K562 (cell line): ENCODE data around the gene ASPHD2. TPM values are rescaled to one million over a fixed set of nuclear protein-coding genes. Genes with fewer than 3 reads are reported as not detected.

Experiments used
- ATAC-seq: fragments of 200-7000 bp; cut with Tn5 transposase; 3 replicates; pipeline ENCODE4 v1.9.1; 2020; ENCODE audit warnings: moderate library complexity
- BruUV-seq: library from RNA; stranded (reverse); fragments of 400-500 nt; replicated peaks from 2 replicates; lab custom pipeline; 2021; lab: Mats Ljungman, UMichigan
- CTCF ChIA-PET: fragments of 300-600 bp; formaldehyde crosslinking; extraction: SDS; loops from one replicate; lab custom pipeline; 2021; ENCODE audit warnings: low intra/inter-chr PET ratio; lab: Yijun Ruan, JAX
- POLR2A ChIA-PET: fragments of 300-600, 350-650 bp; sonication (Branson Sonifier 250); formaldehyde crosslinking; extraction: SDS; loops from one replicate; lab custom pipeline; 2021; ENCODE audit warnings: antibody characterized with exemption, inconsistent platforms; lab: Yijun Ruan, JAX
- DNase-seq, 4 experiments: peaks; one replicate each; pipeline versions ENCODE4 v3.0.0 to v3.0.0-alpha.2; 2011 to 2018; ENCODE audit warnings: low spot score in 3 of 4, mixed read lengths in 3 of 4; ENCODE audit errors: extremely low read depth in 1 of 4
- FAIRE-seq: peaks from 2 replicates; lab custom pipeline; 2011; peaks lifted over from hg19 to GRCh38; lab: Jason Lieb, UNC
- H2AFZ ChIP-seq: 2 replicates; pipeline ENCODE4 v1.6.0; 2011; ENCODE audit warnings: low read depth, low read length, control low read depth, inconsistent platforms
- H3K27ac ChIP-seq: fragments of 200-600 bp; 3 replicates; pipeline ENCODE4 v1.8.0; 2011; ENCODE audit warnings: low read depth, mild to moderate bottlenecking, control low read depth, inconsistent platforms, low read length, moderate library complexity, mixed read lengths; ENCODE audit errors: extremely low read depth
- H3K27me3 ChIP-seq, 2 experiments: fragments of 300-600 bp in 1 of 2; 2 replicates in 1 of 2; 3 replicates in 1 of 2; pipeline versions ENCODE4 v1.6.0 to v1.8.0; 2011; ENCODE audit warnings: inconsistent platforms in 2 of 2, low read length in 2 of 2, mild to moderate bottlenecking in 1 of 2, mixed read lengths in 1 of 2, moderate library complexity in 1 of 2; ENCODE audit not compliant: control insufficient read depth in 2 of 2, insufficient read depth in 2 of 2
- H3K36me3 ChIP-seq: fragments of 300-600 bp; 3 replicates; pipeline ENCODE4 v1.8.0; 2011; ENCODE audit warnings: mild to moderate bottlenecking, low read length, inconsistent platforms; ENCODE audit not compliant: control insufficient read depth, insufficient read depth
- H3K4me1 ChIP-seq, 2 experiments: fragments of 200-600 bp in 1 of 2; replicated peaks in 1 of 2; 2 replicates in 1 of 2; 3 replicates in 1 of 2; pipeline versions ENCODE4 v1.5.1 to v1.8.0; 2011; ENCODE audit warnings: inconsistent platforms in 2 of 2, low read length in 2 of 2, mild to moderate bottlenecking in 1 of 2, mixed read lengths in 1 of 2, moderate library complexity in 1 of 2; ENCODE audit not compliant: control insufficient read depth in 2 of 2, insufficient read depth in 2 of 2
- H3K4me2 ChIP-seq: 2 replicates; pipeline ENCODE4 v1.6.1; 2011; ENCODE audit warnings: low read length, control low read depth, inconsistent platforms, mixed read lengths; ENCODE audit not compliant: insufficient read depth
- H3K4me3 ChIP-seq: fragments of 200-600 bp; sonication (generic), shearing (Covaris generic); 2 replicates; pipeline ENCODE4 v1.5.1; 2016; ENCODE audit warnings: control low read depth, inconsistent platforms
- H3K79me2 ChIP-seq: fragments of 200-600 bp; 3 replicates; pipeline ENCODE4 v1.8.0; 2011; ENCODE audit warnings: low read length, inconsistent platforms; ENCODE audit not compliant: control insufficient read depth, insufficient read depth
- H3K9ac ChIP-seq, 2 experiments: 2 replicates each; pipeline versions ENCODE4 v1.6.0 to v1.6.1; 2011; ENCODE audit warnings: low read depth in 2 of 2, low read length in 2 of 2, control low read depth in 1 of 2, inconsistent platforms in 1 of 2, mild to moderate bottlenecking in 1 of 2, mixed read lengths in 1 of 2; ENCODE audit not compliant: insufficient read depth in 1 of 2
- H3K9me1 ChIP-seq: one replicate; pipeline ENCODE4 v1.6.0; 2011; ENCODE audit warnings: inconsistent platforms, mild to moderate bottlenecking, low read length, moderate library complexity; ENCODE audit not compliant: control insufficient read depth, insufficient read depth
- H3K9me3 ChIP-seq: replicated peaks from 2 replicates; pipeline ENCODE4 v1.5.1; 2011; ENCODE audit warnings: low read depth, low read length, inconsistent platforms; ENCODE audit not compliant: control insufficient read depth, insufficient read depth
- H4K20me1 ChIP-seq: replicated peaks from 2 replicates; pipeline ENCODE4 v1.6.1; 2011; ENCODE audit warnings: low read length, inconsistent platforms, mixed read lengths; ENCODE audit not compliant: control insufficient read depth, insufficient read depth
- CHD2 ChIP-seq: IDR thresholded peaks from 2 replicates; pipeline ENCODE4 v1.6.1; 2011; ENCODE audit warnings: low read depth, low read length
- DDX20 ChIP-seq: fragments of 450-650 bp; IDR thresholded peaks from 2 replicates; pipeline ENCODE4 v1.6.1; 2016; ENCODE audit warnings: missing genetic modification characterization, low read depth, mild to moderate bottlenecking, missing compliant biosample characterization, moderate library complexity
- GABPB1 ChIP-seq: sonication (generic); formaldehyde crosslinking; IDR thresholded peaks from 2 replicates; pipeline ENCODE4 v1.8.0; 2022; ENCODE audit warnings: mild to moderate bottlenecking, missing genetic modification reagents
- KDM1A ChIP-seq, 2 experiments: fragments of 450-650 bp; IDR thresholded peaks; 2 replicates each; pipeline ENCODE4 v1.6.1; 2016; ENCODE audit warnings: mild to moderate bottlenecking in 2 of 2
- LARP7 ChIP-seq: fragments of 450-650 bp; IDR thresholded peaks from 2 replicates; pipeline ENCODE4 v1.6.1; 2016
- PYGO2 ChIP-seq: fragments of 450-650 bp; IDR thresholded peaks from 2 replicates; pipeline ENCODE4 v1.6.1; 2016; ENCODE audit warnings: mild to moderate bottlenecking, missing genetic modification characterization, moderate library complexity, missing compliant biosample characterization
- RBM25 ChIP-seq: fragments of 200-400 bp; formaldehyde crosslinking; IDR thresholded peaks from 2 replicates; pipeline ENCODE4 v1.6.1; 2018; ENCODE audit warnings: low read length, low read depth, moderate library complexity; ENCODE audit not compliant: severe bottlenecking
- YY1 ChIP-seq, 3 experiments: IDR thresholded peaks; 2 replicates each; pipeline ENCODE4 v1.6.1; 2011; ENCODE audit warnings: low read length in 2 of 3, mild to moderate bottlenecking in 2 of 3, moderate library complexity in 2 of 3, borderline replicate concordance in 1 of 3, control low read depth in 1 of 3, low read depth in 1 of 3; ENCODE audit not compliant: insufficient read depth in 3 of 3, insufficient replicate concordance in 2 of 3, control insufficient read depth in 1 of 3, insufficient read length in 1 of 3; ENCODE audit errors: extremely low read depth in 1 of 3
- ZNF3 ChIP-seq: fragments of 250-450 bp; sonication (Bioruptor Pico); IDR thresholded peaks from 2 replicates; pipeline ENCODE4 v1.5.0; 2021; ENCODE audit warnings: mild to moderate bottlenecking, moderate library complexity
- ZNF830 ChIP-seq: fragments of 250-450 bp; sonication (Bioruptor Pico); IDR thresholded peaks from 2 replicates; pipeline ENCODE4 v1.5.0; 2021; ENCODE audit warnings: mild to moderate bottlenecking
- WGBS: fragments of 100-300 bp; shearing (Covaris generic); methylation state at CpG from one replicate; pipeline ENCODE4 v1.1.6; 2016; ENCODE audit warnings: low coverage, mixed read lengths; ENCODE audit not compliant: insufficient coverage; ENCODE audit errors: missing lambda C conversion rate; 5-methylcytosine and 5-hydroxymethylcytosine counted together
- in situ Hi-C: fragments of 300-500 bp; cut with MboI; formaldehyde crosslinking; loops from 4 replicates; pipeline ENCODE4 v1.15.0; 2018; ENCODE audit warnings: inconsistent platforms, mixed read lengths
- intact Hi-C: fragments of 100-400 bp; cut with micrococcal nuclease; formaldehyde crosslinking; loops from 2 replicates; pipeline ENCODE4 v1.14.2; 2022
- polyA plus RNA-seq, 8 experiments: library from polyadenylated mRNA; depleted of rRNA in 4 of 8; stranded (reverse) in 5 of 8; unstranded in 3 of 8; fragments of >200 nt; fragmentation: Nextera tagmentation in 2 of 8; fragmentation: Illumina TruSeq in 1 of 8; extraction: Ambion mirVana in 2 of 8; extraction: Trizol in 1 of 8; gene quantifications; 2 replicates each; pipeline versions ENCODE4 v1.2.1 to v1.2.3, GENCODE V29; 2011 to 2014; ENCODE audit warnings: inconsistent platforms in 1 of 8, missing spikeins in 1 of 8
- total RNA-seq, 7 experiments: library from RNA; depleted of rRNA in 6 of 7; stranded (reverse); fragments of >200 nt in 6 of 7; fragmentation: Illumina TruSeq in 2 of 7; extraction: Trizol in 2 of 7; gene quantifications; 2 replicates each; pipeline versions ENCODE4 v1.2.1 to v1.2.3, GENCODE V29; 2011 to 2021; ENCODE audit warnings: low replicate concordance in 1 of 7
- TF ChIP-seq, protein P1 (sequence below): sonication (generic); formaldehyde crosslinking; IDR thresholded peaks from 2 replicates; pipeline ENCODE4 v1.8.0; 2022; ENCODE audit warnings: mild to moderate bottlenecking, missing genetic modification reagents, borderline replicate concordance
- TF ChIP-seq, protein P2 (sequence below): fragments of 250-450 bp; sonication (Bioruptor Pico); IDR thresholded peaks from 2 replicates; pipeline ENCODE4 v1.5.0; 2020; ENCODE audit warnings: mild to moderate bottlenecking

The ASPHD2 gene
- total and polyA plus RNA-seq, 9 of the 15 experiments (the other 6 are each of a cell fraction or from before 2014, with no cell fraction given): 0.18 to 0.64 (median 0.36) TPM

DNA sequence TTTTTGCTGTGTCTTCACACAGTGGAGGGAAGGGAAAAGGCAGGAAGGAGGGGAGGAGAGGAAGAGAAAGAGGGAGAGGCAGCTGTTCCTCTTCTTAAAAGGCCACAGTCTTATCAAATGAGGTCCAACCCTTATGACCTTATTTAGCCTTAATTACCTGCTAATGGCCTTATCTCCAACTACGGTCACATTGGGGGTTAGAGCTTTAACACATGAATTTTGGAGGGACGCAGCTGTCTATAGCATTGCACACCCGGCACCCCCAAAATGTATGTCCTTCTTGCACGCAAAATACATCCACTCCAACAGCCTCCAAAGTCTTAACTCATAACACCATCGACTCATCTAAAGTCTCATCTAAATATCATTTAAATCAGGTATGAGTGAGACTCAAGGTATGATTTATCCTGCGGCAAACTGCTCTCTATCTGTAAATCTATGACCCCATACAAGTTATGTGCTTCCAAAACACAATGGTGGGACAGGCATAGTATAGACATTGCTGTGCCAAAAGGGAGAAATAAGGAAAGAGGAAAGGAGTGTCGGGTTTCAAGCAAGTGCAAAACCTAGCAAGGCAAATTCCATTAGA is 45.0 kb upstream of the ASPHD2 start:
- DNase-seq: no peak
- H3K79me2 ChIP-seq: no peaks in the 10 kb centered on the region
- no peak for ATAC-seq
- no peaks in the 10 kb centered on the region for H3K4me1 ChIP-seq
- H2AFZ ChIP-seq: no peak overlapping the region
- TF ChIP-seq DDX20 (tag) (no peak), YY1 (IDR thresholded peaks at IDR 0.05; ENCODE audit: borderline replicate concordance in 1 of 3, control insufficient read depth in 1 of 3, extremely low read depth in 1 of 3, insufficient read depth in 3 of 3, insufficient read length in 1 of 3, insufficient replicate concordance in 2 of 3, low read depth in 1 of 3, low read length in 2 of 3) (no peak), RBM25 (no peak), KDM1A (IDR thresholded peaks at IDR 0.05) (no peak), PYGO2 (tag) (no peak), GABPB1 (no peak), ZNF3 (CRISPR knock-in tag) (no peak), ZNF830 (no peak), LARP7 (no peak), CHD2 (no peak)
- TF ChIP-seq, protein P1, sequence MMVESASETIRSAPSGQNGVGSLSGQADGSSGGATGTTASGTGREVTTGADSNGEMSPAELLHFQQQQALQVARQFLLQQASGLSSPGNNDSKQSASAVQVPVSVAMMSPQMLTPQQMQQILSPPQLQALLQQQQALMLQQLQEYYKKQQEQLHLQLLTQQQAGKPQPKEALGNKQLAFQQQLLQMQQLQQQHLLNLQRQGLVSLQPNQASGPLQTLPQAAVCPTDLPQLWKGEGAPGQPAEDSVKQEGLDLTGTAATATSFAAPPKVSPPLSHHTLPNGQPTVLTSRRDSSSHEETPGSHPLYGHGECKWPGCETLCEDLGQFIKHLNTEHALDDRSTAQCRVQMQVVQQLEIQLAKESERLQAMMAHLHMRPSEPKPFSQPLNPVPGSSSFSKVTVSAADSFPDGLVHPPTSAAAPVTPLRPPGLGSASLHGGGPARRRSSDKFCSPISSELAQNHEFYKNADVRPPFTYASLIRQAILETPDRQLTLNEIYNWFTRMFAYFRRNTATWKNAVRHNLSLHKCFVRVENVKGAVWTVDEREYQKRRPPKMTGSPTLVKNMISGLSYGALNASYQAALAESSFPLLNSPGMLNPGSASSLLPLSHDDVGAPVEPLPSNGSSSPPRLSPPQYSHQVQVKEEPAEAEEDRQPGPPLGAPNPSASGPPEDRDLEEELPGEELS (CRISPR knock-in tag): no peak
- TF ChIP-seq, protein P2, sequence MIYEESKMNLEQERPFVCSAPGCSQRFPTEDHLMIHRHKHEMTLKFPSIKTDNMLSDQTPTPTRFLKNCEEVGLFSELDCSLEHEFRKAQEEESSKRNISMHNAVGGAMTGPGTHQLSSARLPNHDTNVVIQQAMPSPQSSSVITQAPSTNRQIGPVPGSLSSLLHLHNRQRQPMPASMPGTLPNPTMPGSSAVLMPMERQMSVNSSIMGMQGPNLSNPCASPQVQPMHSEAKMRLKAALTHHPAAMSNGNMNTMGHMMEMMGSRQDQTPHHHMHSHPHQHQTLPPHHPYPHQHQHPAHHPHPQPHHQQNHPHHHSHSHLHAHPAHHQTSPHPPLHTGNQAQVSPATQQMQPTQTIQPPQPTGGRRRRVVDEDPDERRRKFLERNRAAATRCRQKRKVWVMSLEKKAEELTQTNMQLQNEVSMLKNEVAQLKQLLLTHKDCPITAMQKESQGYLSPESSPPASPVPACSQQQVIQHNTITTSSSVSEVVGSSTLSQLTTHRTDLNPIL (CRISPR knock-in tag): no peak
- no peak for FAIRE-seq
- no peak overlapping the region for H3K9ac ChIP-seq
- no peaks in the 10 kb centered on the region for H3K9me1 ChIP-seq
- no peaks in the 10 kb centered on the region for H3K36me3 ChIP-seq
- no peaks in the 10 kb centered on the region for H4K20me1 ChIP-seq
- no peak overlapping the region for H3K4me2 ChIP-seq
- CTCF ChIA-PET: no interaction called here
- POLR2A ChIA-PET: interaction anchor here (0.7 kb wide), 1 partner anchor 1002 kb away, joined by 3 read pairs; no protein-coding TSS in a partner anchor
- H3K4me3 ChIP-seq: no peak overlapping the region
- H3K9me3 ChIP-seq: no peaks in the 10 kb centered on the region
- intact Hi-C loops (no loop called here), in situ Hi-C loops (no loop called here)
- no TSS peak for BruUV-seq
- H3K27me3 ChIP-seq: peaks cover 2 to 8% of the 10 kb centered on the region in 2 experiments; a peak in 3 of 5 replicates
- WGBS: 0% methylated on average over 7 of the region's 7 CpGs
- no peak overlapping the region for H3K27ac ChIP-seq
